Liver (tissue), 3 donors: Measurements from ENCODE around the gene CELA1.

Source experiments
- HNF4G ChIP-seq: IDR thresholded peaks from 2 replicates; pipeline ENCODE4 v1.6.1; 2016; ENCODE audit warnings: antibody characterized with exemption
- JUND ChIP-seq, 2 donors: IDR thresholded peaks; 2 replicates each; pipeline ENCODE4 v1.6.1; 2016; ENCODE audit warnings: antibody characterized with exemption in 2 of 2
- SP1 ChIP-seq: IDR thresholded peaks from 2 replicates; pipeline ENCODE4 v1.6.1; 2018; ENCODE audit warnings: antibody characterized with exemption, mild to moderate bottlenecking
- TAF1 ChIP-seq: conservative IDR thresholded peaks from 2 replicates; pipeline ENCODE4 v1.6.1; 2016; ENCODE audit warnings: antibody characterized with exemption, mild to moderate bottlenecking
- YY1 ChIP-seq: IDR thresholded peaks from 2 replicates; pipeline ENCODE4 v1.6.1; 2016; ENCODE audit warnings: antibody characterized with exemption, mild to moderate bottlenecking
- TF ChIP-seq, protein P1 (sequence below): fragments of 150-350 bp; IDR thresholded peaks from 2 replicates; pipeline ENCODE4 v1.5.1; 2017; ENCODE audit warnings: improper control_type of control experiment, low read depth, low read length; ENCODE audit not compliant: missing input control
- TF ChIP-seq, protein P2 (sequence below): IDR thresholded peaks from 2 replicates; pipeline ENCODE4 v1.6.1; 2016; ENCODE audit warnings: antibody characterized with exemption, mild to moderate bottlenecking
- TF ChIP-seq, protein P3 (sequence below): IDR thresholded peaks from 2 replicates; pipeline ENCODE4 v1.6.1; 2016; ENCODE audit warnings: antibody characterized with exemption
- donor health status: healthy.
- donor health status: healthy.

DNA sequence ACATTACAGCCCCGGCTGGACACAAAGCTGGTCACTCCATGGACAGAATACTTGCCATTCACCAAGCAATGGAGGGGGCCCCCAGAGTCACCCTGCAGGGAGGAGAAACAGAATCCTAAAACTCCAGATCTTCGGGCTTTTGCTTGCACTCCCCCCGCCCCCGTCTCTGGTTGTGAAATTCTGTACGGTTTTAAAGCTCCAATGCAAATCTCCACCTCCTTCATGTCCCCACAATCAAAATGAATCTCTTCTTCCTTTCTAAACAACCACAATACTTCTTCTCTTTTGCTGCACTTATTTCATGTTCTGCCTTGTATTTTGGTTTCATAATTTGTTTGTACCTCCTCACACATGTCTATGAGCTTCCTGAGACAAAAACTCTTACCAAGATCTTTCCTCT lies 16.7 kb downstream of the CELA1 start:
- TF ChIP-seq, protein P1, sequence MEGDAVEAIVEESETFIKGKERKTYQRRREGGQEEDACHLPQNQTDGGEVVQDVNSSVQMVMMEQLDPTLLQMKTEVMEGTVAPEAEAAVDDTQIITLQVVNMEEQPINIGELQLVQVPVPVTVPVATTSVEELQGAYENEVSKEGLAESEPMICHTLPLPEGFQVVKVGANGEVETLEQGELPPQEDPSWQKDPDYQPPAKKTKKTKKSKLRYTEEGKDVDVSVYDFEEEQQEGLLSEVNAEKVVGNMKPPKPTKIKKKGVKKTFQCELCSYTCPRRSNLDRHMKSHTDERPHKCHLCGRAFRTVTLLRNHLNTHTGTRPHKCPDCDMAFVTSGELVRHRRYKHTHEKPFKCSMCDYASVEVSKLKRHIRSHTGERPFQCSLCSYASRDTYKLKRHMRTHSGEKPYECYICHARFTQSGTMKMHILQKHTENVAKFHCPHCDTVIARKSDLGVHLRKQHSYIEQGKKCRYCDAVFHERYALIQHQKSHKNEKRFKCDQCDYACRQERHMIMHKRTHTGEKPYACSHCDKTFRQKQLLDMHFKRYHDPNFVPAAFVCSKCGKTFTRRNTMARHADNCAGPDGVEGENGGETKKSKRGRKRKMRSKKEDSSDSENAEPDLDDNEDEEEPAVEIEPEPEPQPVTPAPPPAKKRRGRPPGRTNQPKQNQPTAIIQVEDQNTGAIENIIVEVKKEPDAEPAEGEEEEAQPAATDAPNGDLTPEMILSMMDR, result no peak
- TF ChIP-seq, protein P2, sequence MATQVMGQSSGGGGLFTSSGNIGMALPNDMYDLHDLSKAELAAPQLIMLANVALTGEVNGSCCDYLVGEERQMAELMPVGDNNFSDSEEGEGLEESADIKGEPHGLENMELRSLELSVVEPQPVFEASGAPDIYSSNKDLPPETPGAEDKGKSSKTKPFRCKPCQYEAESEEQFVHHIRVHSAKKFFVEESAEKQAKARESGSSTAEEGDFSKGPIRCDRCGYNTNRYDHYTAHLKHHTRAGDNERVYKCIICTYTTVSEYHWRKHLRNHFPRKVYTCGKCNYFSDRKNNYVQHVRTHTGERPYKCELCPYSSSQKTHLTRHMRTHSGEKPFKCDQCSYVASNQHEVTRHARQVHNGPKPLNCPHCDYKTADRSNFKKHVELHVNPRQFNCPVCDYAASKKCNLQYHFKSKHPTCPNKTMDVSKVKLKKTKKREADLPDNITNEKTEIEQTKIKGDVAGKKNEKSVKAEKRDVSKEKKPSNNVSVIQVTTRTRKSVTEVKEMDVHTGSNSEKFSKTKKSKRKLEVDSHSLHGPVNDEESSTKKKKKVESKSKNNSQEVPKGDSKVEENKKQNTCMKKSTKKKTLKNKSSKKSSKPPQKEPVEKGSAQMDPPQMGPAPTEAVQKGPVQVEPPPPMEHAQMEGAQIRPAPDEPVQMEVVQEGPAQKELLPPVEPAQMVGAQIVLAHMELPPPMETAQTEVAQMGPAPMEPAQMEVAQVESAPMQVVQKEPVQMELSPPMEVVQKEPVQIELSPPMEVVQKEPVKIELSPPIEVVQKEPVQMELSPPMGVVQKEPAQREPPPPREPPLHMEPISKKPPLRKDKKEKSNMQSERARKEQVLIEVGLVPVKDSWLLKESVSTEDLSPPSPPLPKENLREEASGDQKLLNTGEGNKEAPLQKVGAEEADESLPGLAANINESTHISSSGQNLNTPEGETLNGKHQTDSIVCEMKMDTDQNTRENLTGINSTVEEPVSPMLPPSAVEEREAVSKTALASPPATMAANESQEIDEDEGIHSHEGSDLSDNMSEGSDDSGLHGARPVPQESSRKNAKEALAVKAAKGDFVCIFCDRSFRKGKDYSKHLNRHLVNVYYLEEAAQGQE, result no peak
- no peak for TF ChIP-seq HNF4G
- TF ChIP-seq SP1, result no peak
- TF ChIP-seq TAF1, result no peak
- TF ChIP-seq YY1, result no peak
- no peak for TF ChIP-seq JUND (IDR thresholded peaks at IDR 0.05)
- TF ChIP-seq, protein P3, sequence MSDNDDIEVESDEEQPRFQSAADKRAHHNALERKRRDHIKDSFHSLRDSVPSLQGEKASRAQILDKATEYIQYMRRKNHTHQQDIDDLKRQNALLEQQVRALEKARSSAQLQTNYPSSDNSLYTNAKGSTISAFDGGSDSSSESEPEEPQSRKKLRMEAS, result no peak
